GM12878 (cell line): ENCODE results near the gene NBEA. TPM values are rescaled to one million over a fixed set of nuclear protein-coding genes. Genes with fewer than 3 reads are reported as not detected.

ENCODE experiments used
- BACH1 ChIP-seq: fragments of 450-650 bp; IDR thresholded peaks from 2 replicates; pipeline ENCODE4 v1.6.1; 2017; ENCODE audit warnings: mild to moderate bottlenecking, borderline replicate concordance
- CEBPZ ChIP-seq: fragments of 150-350 bp; IDR thresholded peaks from 2 replicates; pipeline ENCODE4 v1.6.1; 2016; ENCODE audit warnings: low read depth, low read length
- CREB1 ChIP-seq: IDR thresholded peaks from 2 replicates; pipeline ENCODE4 v1.6.1; 2012; ENCODE audit warnings: low read depth, mild to moderate bottlenecking, inconsistent platforms
- NR2C1 ChIP-seq: fragments of 450-650 bp; IDR thresholded peaks from 2 replicates; pipeline ENCODE4 v1.6.1; 2017; ENCODE audit warnings: antibody characterized with exemption, mild to moderate bottlenecking, moderate library complexity
- POLR2A ChIP-seq: IDR thresholded peaks from 2 replicates; pipeline ENCODE4 v1.6.1; 2011; ENCODE audit warnings: low read depth, mild to moderate bottlenecking, low read length
- WRNIP1 ChIP-seq: IDR thresholded peaks from 2 replicates; pipeline ENCODE4 v1.6.1; 2011; ENCODE audit warnings: low read depth, low read length, improper control_type of control experiment, borderline replicate concordance
- polyA plus RNA-seq, 11 experiments: library from polyadenylated mRNA; depleted of rRNA in 4 of 11; unstranded in 6 of 11; stranded (reverse) in 5 of 11; fragments of >200 nt; fragmentation: Nextera tagmentation in 4 of 11; fragmentation: Illumina TruSeq in 1 of 11; extraction: Ambion mirVana in 4 of 11; extraction: Trizol in 1 of 11; gene quantifications; 1 replicate in 1 of 11; 2 replicates in 10 of 11; pipeline versions ENCODE4 v1.2.1 to v1.2.3, GENCODE V29; 2011 to 2016; ENCODE audit warnings: inconsistent platforms in 2 of 11, missing spikeins in 2 of 11, low read depth in 1 of 11
- total RNA-seq, 4 experiments: library from RNA; depleted of rRNA in 3 of 4; stranded (reverse); fragments of >200 nt in 3 of 4; fragmentation: Illumina TruSeq in 1 of 4; extraction: Trizol in 1 of 4; gene quantifications; 2 replicates each; pipeline versions ENCODE4 v1.2.1 to v1.2.3, GENCODE V29; 2013 to 2021
- TF ChIP-seq, protein P1 (sequence below): IDR thresholded peaks from 2 replicates; pipeline ENCODE4 v1.6.1; 2011; ENCODE audit warnings: borderline replicate concordance, low read depth, mild to moderate bottlenecking, moderate library complexity, mixed read lengths, low read length; ENCODE audit not compliant: insufficient read depth; ENCODE audit errors: extremely low read length
- TF ChIP-seq, protein P2 (sequence below): IDR thresholded peaks from 2 replicates; pipeline ENCODE4 v1.6.1; 2011; ENCODE audit warnings: low read depth, low read length, improper control_type of control experiment, borderline replicate concordance
- TF ChIP-seq, protein P3 (sequence below): IDR thresholded peaks from 2 replicates; pipeline ENCODE4 v1.6.1; 2012; ENCODE audit warnings: low read depth, low read length, improper control_type of control experiment

The NBEA gene
- total and polyA plus RNA-seq, 10 of the 15 experiments (the other 5 are each of a cell fraction or from before 2014, with no cell fraction given) = 0.23 to 3.6 (median 0.55) TPM

DNA sequence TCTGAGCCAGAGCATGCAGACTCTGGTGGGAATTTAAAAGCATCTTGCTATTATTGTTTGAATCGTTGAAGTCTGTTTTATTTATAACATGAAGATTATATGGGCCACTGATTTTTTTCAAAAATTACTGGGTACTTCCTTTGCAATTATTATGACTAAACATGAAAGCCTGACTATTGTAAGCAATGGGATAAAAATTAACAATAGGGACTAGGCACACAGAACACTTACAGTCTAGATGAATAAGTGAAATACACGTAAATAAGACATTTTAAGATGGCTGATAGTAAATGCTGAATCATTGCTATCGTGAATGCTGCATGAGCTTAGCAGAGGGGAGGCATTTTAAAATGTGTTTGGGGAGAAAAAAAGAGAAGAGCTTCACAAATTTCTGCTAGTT is 615.4 kb downstream of the NBEA start (continued):
- no peak for TF ChIP-seq CREB1
- TF ChIP-seq POLR2A = no peak
- TF ChIP-seq, protein P1, sequence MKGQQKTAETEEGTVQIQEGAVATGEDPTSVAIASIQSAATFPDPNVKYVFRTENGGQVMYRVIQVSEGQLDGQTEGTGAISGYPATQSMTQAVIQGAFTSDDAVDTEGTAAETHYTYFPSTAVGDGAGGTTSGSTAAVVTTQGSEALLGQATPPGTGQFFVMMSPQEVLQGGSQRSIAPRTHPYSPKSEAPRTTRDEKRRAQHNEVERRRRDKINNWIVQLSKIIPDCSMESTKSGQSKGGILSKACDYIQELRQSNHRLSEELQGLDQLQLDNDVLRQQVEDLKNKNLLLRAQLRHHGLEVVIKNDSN = no peak
- no peak for TF ChIP-seq BACH1
- no peak for TF ChIP-seq NR2C1
- TF ChIP-seq, protein P2, sequence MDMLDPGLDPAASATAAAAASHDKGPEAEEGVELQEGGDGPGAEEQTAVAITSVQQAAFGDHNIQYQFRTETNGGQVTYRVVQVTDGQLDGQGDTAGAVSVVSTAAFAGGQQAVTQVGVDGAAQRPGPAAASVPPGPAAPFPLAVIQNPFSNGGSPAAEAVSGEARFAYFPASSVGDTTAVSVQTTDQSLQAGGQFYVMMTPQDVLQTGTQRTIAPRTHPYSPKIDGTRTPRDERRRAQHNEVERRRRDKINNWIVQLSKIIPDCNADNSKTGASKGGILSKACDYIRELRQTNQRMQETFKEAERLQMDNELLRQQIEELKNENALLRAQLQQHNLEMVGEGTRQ = no peak
- TF ChIP-seq CEBPZ = no peak
- TF ChIP-seq, protein P3, sequence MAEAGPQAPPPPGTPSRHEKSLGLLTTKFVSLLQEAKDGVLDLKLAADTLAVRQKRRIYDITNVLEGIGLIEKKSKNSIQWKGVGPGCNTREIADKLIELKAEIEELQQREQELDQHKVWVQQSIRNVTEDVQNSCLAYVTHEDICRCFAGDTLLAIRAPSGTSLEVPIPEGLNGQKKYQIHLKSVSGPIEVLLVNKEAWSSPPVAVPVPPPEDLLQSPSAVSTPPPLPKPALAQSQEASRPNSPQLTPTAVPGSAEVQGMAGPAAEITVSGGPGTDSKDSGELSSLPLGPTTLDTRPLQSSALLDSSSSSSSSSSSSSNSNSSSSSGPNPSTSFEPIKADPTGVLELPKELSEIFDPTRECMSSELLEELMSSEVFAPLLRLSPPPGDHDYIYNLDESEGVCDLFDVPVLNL = no peak
- TF ChIP-seq WRNIP1 = no peak
